Measurements from ENCODE around the gene TXLNB.
"Not testable (repeated sequence)": the region's sequence is repeated elsewhere in the genome, so short reads cannot be mapped to it uniquely, and the experiment has no call there.

Gene TXLNB

DNA sequence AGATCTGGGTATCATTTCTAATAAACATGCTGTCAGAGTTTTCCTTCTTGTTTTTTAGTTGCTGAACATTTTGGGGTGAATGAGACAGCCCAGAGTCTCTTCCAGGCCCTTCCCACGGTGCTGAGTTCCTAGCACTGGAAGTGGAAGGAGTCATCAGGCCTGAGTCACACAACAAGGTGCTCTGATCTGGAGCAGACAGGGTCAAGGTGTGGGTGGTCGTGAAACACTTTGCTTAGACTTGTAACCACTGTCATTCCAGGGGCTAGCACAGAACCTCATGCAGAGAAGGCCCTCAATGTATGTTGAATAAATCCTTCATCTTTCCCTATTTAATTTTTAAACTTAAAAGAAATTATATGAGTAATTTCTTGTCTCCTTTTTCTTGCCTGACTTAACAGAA lies 60.6 kb downstream of the TXLNB start:
- DNase-seq, result no peak

DNA sequence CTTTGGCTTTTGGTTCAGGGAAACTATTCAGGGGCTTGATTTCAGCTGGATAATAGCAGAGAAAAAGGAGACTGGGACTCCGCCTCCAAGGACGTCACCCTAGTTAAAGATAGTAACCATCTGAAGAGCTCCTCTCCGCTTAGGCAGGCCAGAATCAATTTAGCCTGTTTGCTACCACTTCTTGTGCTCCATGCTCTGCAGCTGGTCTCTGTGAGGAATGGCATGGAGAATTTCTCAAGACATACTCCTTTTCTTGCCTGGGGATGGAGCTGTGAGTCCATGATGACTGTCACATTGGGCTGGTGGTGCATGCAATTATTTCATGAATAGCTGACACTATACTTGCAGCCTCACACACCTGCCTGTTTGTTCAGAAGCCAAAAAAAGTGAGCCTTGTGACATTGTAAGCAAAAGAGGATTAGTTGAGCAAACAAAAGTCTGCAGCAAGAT lies 61.4 kb downstream of the TXLNB start:
- peak; percentile 5 to 73 for DNase-seq

DNA sequence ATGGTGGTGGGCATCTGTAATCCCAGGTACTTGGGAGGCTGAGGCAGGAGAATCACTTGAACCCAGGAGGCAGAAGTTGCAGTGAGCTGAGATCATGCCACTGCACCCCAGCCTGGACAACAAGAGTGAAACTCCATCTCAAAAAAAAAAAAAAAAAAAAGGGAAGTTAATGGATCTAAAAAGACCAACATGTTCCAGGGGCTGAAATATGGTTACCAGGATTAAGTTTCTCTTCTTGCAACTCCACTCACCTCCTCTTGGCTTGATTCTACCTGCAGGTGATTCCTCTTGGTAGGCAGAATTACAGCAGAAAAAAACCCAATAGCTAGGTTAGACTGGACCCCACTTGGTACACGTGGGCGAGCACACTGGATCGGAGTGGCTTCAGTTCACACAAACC lies 63.4 kb downstream of the TXLNB start:
- DNase-seq, result not testable (repeated sequence)

DNA sequence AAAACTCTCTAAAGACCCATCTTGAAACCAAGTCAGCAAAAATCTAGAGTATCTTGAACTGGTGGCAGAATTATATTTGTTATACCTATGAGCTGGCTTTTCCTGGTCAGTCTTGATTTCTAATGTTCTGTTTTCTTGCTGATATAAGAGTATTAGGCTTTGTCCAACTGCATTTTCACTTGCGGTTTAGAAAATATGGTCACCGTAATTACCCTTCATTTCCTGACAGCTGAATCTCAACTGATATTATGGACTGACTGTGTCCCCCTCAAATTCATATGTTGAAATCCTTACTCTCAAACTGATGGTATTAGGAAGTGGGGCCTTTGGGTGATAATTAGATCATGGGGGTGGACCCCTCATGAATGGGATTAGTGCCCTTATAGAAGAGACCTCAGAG lies 72.1 kb downstream of the TXLNB start:
- no peak for DNase-seq

DNA sequence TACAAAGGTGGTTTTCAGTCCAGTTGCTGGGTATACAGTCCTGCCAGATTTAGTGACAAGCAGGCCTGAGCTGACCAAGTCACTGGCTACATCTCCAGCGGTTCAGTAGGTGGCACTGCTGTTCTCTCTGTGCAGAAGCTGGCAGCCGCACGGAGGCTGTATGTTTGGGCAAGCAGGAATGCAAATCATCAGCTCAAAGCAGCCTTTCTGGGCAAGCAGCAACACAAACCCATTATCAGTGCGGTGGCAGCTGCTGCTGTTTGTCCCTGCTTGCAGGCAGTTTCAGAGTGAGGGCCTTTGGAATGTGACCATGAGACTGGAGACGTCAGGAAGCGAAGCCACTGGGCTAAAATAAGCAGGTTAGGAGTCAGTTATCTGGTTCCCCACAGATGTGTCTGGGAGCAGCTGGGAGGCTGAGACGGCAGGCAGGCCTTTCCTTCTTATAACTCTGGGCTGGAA lies 72.5 kb downstream of the TXLNB start:
- DNase-seq, result peak; percentile 72 to 88

DNA sequence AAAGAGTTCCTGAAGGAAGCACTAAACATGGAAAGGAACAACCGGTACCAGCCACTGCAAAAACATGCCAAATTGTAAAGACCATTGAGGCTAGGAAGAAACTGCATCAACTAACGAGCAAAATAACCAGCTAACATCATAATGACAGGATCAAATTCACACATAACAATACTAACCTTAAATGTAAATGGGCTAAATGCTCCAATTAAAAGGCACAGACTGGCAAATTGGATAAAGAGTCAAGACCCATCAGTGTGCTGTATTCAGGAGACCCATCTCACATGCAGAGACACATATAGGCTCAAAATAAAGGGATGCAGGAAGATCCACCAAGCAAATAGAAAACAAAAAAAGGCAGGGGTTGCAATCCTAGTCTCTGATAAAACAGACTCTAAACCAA lies 79.3 kb downstream of the TXLNB start:
- not testable (repeated sequence) for DNase-seq

DNA sequence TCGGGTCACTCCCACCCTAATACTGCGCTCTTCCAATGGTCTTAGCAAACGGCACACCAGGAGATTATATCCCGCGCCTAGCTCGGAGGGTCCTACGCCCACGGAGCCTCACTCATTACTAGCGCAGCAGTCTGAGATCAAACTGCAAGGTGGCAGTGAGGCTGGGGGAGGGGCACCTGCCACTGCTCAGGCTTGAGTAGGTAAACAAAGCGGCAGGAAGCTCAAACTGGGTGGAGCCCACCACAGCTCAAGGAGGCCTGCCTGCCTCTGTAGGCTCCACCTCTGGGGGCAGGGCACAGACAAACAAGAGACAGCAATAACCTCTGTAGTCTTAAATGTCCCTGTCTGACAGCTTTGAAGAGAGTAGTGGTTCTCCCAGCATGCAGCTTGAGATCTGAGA lies 81.0 kb downstream of the TXLNB start:
- DNase-seq, result not testable (repeated sequence)

DNA sequence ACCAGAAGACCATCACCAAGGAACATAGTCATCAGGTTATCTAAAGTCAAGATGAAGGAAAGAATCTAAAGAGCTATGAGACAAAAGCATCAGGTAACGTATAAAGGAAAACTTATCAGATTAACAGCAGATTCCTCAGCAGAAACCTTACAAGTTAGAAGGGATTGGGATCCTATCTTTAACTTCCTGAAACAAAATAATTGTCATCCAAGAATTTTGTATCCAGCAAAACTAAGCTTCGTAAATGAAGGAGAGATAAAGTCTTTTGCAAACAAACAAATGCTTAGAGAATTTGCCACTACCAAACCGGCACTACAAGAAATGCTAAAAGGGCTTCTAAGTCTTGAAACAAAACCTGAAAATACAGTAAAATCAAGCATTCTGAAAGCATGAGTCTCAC lies 86.0 kb downstream of the TXLNB start:
- no peak for DNase-seq

DNA sequence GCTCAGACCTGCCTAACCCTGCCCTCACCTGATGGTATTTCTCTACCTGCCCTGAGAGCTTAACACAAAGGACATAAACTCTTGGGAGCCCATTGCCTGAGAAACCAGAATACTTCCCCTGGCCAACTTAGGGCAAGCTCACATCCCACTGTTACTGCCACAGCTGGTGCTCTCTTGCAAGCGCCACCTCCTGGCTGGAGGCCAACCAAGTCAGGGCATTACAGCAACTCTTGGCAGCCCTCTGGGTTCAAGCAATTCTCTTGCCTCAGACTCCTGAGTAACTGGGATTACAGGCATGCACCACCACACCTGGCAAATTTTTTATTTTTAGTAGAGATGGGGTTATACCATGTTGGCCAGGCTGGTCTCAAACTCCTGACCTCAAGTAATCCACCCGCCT lies 86.8 kb downstream of the TXLNB start:
- no peak for DNase-seq

DNA sequence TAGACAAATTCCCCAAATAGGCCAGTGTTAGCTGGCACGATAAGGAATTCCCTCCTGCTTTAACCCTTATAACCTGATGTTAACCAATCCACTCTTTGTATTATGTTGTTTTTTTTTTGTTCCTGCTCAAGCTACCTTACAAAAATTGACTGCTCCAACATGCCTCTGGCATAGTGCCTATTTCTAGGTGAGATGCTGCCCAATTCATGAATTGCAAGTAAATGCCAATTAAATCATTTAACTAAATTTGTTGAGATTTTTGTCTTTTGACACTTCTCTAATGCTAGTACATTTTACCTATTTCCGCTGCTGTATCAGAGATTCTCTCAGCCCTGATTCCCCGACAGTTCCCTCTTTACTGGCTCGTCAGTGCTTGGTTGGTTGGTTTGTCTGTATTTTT lies 90.4 kb downstream of the TXLNB start:
- DNase-seq, result no peak

DNA sequence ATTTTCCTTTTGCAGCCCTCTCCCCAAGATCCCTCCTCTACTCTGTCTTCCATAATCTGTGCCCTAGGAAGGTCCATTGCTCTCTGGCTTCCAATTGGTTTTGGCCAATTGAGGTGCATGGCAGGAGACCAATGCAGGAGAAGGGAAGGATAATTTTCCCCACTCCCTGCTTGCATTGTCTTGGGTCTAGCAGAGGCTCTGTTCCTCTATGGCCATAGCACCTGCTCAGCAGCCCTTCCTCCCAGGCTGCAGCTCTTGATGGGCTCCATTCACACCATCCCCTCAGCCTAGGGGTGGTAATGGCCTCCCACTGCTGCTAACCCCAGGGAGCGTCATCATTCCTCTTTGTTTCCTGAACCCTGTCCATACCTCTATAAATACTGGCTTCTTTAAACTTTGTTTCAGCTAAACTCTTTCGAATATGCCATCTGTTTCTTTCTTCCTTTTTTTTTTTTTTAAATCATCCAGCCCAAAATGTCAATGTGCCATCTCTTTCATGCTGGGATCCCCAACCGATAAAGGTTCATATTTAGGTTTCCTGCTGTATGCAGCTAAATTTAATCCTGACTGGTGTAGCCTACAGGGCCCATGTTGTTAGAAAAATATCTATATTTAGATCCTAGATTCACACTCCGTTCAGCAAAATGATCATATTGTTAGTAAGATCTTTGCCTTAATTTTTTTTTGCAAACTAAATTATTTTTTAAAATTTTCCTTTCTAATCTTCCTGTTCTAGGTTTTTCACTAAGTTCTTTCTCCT lies 93.1 kb downstream of the TXLNB start:
- DNase-seq, result no peak

DNA sequence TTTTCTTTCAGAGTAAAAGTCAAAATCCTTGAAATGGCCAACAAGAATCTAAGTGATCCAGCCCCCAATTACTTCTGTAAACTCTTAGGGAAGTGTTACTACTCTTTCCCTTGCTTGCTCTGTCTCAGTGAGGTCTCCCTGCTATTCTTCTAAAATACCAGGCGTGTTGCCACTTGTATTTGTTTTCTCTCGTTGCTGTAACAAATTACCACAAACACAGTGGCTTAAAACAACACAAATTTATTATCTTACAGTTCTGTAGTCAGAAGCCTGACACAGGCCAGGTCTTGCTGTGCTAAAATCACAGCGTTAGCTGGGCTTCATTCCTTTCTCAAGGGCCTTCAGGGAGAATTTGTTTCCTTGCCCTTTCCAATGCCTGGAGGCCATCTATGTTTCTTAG lies 97.1 kb downstream of the TXLNB start:
- DNase-seq, result no peak

Data from NCI-H524 (cell line).